ENCODE data around the gene MTM1. TPM values are rescaled to one million over a fixed set of nuclear protein-coding genes. Genes with fewer than 3 reads are reported as not detected.
A peak's percentile ranks its signal among the peaks of the same experiment; 100 is the strongest.

MTM1 gene
- total RNA-seq, 1 donor from 2014 or later: 16.7 TPM

DNA sequence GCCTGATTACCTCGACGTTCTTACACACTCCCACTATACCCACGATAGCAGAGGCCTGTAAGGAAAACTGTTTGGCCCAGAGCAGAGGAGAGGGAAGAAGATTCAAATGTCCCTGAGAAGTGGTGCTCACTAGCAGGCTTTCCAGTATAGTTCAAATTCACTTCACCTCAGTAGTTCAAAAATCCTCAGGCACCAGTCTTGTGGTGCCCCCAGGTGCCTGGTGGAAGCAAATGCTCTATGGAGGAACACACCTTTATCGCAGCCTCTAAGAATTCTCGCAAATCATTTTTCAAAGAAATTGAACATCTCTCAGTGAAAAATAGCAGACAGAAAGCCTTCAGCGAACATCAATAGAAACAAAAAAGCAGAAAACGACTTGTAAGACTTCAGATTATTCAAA lies 112.6 kb downstream of the MTM1 start:
- peak; percentile 55 for DNase-seq

DNA sequence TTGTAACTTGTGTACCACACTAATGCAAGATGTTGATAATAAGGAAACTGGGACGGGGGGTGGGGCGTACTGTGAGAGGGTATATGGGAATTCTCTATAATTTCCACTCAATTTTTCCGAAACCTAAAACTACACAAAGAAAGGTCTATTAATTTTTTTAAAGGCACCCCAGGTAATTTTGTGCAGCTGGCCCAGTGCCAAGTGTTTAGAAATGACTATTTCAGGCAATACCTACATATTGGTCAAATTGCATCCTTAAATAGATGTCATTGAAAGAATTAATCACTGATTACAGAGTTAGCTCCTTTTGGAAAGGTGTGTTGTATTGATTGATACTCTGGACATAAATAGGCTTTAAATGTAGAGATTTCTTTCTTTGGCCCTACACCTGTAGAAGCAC lies 114.7 kb downstream of the MTM1 start:
- no peak for DNase-seq

DNA sequence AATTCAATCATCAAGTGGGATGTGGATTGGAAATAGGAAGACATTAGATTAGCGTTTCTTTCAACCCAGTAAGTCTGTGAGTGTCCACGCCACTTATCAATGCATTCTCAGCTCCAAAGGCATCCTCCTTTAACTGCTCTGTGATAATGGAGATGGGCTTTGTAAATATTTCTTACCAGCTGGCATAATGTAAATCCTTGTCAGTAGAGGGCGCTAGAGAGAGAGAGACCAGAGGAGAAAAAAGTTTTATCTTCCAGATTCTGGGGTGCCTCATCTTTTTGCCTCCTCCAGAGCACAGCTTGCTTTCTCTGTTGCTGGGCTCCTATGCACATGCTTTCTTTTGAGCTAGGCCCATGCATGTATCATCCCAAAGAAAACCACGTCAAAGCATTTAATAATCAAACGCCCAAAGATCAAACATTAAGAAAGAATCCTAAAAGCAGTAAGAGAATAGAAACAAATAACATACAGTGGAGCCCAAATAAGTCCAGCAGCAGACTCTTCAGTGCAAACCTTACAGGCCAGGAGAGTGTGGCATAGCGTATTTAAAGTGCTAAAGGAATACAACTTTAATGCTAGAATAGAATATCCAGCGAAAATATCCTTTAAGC lies 115.2 kb downstream of the MTM1 start:
- peak; percentile 64 for DNase-seq

DNA sequence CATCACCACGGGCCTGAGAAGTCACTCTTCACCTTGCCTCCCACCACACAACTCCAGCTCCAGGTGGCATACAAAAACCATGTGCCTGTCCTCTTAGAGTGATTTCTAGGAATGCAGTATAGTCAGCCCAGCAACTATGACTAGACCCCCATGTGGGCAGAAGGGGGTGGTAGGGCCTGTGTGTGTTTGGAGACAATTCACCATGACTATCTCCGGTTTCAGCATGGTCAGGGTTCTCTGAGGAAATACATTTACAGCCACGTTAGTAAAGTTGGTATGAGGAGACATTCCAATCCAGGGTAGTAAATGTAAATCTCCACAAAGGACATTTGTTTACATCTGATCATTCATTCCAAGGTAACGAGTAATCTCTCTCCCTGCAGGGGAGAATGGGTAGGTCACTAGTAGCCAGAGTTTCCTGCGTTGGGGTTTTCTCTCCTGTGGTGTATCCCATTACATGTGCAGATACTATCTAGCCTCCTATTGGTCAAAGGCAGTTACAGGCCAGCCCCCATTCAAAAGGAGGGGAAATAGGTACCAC lies 120.6 kb downstream of the MTM1 start:
- DNase-seq: peak; percentile 54

DNA sequence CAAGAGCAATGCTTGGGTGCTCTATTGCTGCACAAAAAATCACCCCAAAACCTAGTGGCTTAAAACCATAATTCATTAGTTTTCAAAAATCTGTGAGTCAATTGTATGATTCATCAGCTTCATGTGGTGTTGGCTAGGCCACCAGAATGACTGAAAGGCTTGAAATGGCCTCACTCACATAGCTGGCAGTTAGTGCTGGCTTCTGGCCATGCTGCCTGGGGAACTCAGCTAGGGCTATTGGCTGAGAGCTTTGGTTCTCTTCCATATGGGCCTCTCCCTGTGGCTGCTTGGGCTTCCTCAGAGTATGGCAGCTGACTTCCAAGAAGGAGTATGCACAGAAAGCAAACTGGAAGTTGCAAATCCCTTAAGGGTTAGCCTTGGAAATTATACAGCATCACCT lies 121.7 kb downstream of the MTM1 start:
- peak; percentile 43 for DNase-seq

DNA sequence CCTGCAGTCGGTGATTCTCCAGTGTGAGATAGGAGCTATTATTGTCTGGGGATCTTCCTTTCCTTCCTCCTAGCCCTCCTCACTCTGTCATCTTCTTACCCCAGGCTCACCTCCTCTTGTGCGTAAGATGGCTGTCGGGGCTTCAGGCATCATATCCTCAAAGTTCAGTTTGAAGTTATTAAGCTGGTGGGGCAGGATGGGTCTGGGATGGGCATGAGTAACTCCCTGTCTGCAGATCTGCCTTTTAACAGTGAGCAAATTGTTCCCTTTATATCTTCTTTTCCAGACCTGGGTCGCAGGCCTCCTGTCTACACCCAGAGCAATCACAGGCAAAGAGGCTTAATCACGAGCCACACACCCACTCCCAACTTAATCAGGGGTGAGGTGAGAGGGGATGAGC lies 123.9 kb downstream of the MTM1 start:
- no peak for DNase-seq

DNA sequence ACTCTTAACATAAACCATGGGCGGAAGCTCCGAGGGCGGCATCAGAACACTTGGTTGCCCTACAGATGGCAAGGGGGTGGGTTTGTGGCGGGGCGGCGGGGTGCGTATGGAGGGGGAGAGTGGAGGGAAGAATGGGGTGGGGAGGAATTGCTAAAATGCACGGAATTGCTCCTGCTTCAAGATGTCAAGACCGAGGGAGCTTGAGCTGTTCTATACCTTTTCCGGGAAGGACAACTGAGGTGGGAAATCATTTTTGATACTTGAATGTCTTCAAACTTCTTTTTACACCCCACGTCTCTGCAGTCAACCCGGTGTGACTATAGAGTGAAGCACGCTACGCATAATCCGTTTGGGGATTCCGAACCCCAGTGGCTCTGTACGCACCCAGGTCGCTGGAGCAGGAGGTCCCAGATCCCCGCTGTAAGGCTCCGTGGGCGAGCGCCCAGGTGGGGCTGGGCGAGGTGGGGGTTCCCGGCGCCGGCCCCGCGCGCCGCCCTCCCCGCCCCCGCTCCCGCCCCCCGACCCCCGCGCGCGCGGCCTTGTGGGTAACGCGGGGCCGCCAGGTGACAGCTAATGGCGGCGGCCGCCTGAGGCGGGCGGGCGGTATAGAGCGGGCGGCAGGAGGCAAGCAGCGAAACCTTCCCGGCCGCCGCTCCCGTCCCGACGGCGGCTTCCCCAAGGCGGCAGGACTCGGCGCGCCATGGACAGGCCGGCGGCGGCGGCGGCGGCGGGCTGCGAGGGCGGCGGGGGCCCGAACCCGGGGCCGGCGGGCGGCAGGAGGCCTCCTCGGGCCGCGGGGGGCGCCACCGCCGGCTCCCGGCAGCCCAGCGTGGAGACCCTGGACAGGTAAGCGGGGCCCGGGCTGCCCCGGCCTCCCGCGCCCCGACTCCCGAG lies 124.7 kb downstream of the MTM1 start, which contains the start of gene MTMR1:
Gene MTMR1, plus strand, starts transcription at position 566 of the 894 bp plus-strand sequence. Its CDS starts 135 bp downstream, at position 701.
- peak; percentile 37 for DNase-seq

DNA sequence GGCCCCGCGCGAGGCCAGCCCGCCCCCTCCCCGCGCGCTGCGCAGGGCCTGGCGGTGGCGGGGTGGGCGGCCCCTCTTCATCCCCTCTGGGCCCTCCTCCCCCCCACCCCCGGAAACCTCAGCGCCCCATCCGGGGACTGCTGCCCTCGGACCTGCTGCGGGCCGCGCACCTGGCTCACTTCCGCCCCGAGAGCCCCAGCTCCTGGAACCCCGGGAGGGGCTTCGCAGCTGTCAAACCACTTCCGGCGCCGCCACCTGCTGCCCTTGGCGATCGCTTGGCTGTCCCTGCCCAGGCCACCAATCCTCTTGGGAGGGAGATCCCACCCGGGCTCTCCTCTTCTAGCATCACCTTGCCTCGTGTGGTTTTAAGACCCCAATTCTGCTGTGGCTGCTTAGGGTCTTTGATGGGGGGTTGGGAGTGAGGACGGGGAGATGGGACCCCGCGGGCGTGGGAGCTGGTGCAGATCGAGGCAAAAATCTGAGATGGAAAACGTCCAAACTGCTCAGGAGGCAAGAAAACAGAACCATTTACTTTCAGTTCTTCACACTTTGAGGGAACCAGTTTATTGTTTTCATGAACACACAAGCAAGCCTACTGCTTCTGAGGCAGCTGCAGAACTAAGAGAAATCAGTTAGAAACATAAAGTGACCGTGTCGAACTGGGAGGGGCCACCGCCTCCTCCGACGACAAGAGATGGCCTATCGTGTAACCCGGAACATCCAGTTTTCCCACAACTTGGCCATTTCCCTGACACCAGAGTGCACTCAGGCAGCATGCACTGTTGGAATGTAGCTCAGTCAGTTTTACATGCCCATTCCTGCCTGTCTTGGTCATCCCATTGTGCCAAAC lies 125.5 kb downstream of the MTM1 start:
- DNase-seq: peak; percentile 54

DNA sequence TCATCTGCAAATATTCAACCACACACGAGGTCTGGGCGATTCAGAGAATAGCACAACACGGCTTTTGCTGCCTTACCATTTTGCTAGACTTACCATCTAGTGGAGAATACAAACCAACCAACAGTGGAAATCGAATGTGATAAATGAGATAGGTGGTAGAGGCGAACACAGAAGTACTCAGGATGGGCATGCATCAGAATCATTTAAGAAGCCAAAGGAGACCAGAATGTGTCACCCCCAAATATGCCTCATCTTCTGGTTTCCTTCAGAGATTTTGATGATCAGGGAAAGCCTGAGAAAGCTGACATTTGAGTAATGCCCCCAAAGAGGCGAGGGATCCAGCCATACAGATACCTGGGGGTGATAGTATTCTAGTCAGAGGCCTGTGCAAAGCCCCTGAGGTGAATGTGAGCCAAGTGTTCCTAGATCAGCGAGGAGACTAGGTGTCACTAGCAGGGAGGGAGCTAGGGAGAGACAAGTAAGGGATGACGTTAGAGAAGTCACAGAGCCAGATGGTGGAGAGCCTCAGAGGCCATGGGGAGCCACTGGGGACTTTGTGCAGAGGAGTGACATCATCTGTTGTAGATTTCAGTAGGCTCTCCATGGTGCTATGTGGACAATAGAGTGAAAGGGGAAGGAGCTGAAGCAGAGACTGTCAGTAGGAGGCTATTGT lies 126.5 kb downstream of the MTM1 start:
- DNase-seq: no peak

DNA sequence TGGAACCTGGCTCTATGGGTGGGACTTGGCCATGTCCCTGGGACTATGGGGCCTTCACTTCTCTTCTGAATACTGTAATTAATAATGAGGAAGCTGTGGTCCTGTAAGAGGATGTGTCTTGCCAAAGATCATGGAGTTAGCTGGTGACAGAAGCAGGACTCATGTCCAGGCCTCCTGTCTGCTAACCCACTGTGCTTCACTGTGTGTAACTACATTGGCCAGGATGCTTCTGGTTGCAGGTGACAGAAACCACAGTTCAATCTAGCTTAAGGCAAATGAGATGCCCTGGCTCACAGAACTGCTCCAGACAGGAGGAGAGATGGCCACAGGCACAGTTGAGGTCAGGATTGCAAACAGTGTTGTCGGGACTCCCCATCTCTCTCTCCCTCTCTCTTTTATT lies 127.9 kb downstream of the MTM1 start:
- DNase-seq: no peak

DNA sequence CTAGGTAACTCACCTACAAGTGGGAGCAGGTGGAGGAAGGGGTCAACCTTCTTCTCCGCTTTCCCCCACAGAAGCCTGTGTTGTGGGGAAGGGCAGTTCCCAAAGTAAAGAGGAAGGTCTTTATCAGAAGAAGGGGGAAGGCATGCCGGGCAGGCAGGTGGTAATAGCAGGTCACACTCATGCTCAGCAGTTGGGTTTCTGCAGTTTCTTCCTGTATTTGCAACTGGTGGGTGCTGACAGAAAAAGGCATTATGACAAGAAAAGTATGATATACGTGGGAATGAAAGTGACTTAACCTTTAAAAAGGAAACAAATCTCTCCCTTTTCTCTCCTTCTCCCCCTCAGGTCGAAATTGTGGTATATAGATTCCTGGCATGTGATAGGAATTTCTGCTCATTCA lies 128.4 kb downstream of the MTM1 start:
- DNase-seq: no peak

DNA sequence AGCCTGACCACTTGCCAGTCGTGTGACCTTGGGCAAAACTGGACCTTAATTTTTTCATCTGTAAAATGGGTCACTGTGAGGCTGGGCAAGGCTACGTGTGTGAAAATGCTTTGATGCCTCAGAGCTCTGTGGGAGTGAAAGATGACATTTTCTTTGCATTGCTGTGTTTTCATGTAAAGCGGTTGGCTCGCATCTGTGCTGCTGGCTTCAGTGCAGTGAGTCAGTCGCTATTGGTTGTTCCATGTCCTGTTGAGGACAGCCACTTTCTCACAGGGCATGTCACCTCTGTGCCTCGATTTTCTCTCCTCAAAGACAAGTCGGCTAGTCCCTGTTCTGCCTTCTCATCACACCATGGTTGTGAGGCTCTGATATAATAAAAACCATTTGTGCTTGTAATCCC lies 129.2 kb downstream of the MTM1 start:
- DNase-seq: no peak

DNA sequence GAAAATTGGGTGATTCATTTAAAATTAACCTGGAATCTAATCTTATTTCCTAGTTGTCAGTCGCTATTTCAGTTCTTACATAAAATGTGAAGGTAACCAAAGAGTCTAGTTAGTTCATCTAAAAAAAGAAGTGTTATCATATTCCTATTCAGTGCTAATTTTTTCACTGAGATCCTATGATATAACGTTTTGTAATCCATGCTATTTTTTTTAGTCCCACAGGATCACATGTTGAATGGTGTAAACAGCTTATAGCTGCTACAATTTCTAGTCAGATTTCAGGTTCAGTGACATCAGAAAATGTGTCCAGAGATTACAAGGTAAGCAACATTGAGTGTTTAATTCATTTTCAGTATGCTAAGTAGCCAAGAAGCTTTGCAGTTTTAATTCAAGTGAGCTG lies 130.6 kb downstream of the MTM1 start:
- DNase-seq: no peak

DNA sequence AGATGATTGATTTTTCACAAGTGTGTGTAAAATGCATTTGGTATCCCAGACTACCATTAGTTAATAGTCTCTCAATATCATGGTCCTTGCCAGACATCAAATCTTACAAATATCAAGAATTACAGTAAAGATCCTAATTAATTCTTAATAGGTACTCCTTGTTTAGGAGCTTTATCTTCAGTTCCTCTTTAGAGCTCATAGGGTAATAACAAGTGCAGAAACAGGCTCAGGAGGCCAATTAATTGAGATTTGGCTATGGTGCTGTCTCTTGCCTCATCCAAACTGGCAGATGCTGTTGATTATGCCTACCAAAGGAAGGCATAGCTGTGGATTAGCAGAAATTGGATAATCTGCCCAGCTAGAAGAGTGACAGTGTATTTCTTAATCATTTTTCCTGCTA lies 131.7 kb downstream of the MTM1 start:
- DNase-seq: no peak

DNA sequence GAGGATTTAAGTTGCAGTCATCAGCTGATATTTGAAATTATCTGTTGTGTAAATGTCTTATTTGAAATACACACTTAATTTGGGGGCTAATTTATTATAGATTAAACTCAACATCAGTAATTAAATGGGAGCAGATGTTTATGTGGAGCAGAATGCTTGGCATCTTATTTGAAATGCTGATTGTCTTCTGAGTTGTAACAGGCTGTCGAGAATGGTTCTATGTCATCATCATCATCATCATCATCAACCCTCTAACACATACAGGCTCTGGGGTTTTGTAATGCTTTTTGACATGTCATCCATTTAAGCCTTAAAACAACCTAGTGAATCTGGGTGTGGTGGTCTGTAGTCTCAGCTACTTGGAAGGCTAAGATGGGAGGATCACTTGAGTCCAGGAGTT lies 133.0 kb downstream of the MTM1 start:
- DNase-seq: no peak

DNA sequence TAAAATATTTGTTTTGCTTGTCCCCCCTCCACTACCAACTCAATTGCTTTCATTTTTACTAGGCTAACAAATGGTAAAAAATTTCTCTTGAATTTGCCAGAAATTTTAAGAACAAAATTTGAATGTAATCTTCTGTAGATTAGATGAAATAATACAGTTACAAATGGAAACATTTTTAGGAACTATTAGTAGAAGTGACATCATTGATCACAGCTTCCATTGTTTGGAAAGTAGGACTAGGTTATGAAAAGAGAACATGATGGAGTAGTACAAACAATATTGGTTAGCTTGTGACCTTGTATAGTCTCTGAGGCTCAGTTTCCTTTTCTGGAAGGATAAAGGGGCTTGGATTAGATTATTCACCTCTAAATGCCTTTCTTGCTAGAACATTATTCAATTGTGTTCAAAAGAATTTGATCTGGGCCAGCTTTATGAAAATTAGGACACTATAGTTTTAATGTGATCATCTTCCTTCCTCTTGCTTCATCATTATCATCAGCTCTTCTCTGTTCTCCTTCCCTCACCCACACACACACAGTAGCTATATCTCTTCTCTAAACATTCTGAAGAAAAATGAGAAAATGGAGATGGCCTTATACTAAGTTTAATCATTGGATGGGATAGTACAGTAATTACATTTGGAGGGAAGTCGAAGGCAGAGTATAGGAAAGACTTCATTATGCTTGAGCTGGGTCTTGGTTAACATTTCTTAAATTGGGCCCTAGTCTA lies 134.7 kb downstream of the MTM1 start:
- no peak for DNase-seq

DNA sequence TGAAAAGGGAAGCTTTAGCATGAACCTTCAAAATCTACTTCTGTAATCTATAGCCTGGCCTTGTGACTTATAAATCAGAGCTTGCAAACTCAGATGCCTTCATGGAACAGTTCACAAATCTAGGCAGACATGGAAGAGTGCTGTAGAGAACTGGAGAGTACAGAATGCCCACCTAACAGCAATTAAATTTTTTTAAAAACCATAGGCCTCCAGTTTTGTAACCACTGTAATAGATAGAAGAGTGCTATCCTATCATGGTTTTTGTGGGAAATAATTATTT lies 135.2 kb downstream of the MTM1 start:
- DNase-seq: no peak

DNA sequence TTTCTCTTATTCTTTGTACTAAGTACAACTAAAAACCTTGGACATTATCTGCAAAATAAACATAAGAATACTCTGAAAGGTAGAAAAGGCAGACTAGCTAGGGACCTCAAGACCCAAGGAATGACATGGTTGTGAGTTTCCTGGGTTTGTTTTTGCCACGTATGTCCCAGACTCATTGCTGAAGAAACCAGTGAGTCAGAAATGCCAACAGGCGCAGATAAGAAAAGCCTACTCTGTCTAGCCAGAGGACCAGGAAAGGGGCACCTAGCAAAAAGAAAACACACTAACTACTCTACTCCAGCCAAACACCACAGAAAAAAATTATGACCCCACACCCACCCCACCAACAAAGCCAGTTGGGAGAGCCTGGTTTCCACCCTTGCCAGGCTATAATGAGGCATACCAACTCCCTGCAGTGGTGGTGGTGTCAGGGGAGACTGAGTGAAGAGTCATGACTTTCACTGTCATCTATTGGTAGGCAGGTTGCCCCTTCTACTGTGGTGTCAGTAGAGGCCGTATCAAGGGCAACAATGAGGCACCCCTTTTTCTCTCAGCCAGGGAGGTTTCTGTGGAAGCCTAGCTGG lies 135.7 kb downstream of the MTM1 start:
- peak; percentile 65 for DNase-seq

DNA sequence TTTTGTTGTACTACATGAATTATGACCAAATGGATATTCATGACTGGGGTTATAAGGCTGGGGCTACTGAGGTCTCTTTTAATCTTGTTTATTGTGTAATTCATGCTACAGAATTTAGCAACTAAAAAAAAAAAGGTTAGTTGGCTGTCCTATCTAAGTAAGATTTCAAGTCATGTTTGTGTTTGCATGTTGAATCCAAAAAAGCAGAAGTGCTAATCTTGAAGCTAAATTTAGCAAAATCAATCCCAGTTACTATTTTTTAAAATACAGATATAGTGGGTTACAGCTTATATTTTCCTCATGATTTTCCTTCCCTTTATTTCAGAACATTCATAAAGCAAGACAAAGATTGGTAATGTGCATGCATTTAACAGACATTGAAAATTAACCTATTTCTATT lies 144.2 kb downstream of the MTM1 start:
- DNase-seq: no peak

DNA sequence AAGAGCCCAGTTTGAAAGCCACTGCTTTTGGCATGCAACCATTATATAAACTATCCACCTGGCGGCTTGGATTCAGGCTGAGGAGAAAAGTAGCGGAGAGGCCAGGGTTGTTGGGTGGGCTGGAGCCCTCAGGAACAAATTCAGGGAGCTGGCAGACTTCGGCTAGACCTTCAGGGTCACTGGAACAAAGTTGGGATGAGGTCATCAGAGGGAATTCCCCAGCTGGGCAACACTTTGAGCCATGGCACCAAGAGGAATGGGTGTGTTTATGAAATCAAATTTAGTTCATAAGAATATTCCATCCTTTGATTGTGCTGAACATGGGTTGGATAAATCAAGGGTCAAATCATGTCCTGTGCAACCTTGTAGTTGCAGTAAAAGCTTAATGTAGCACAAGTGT lies 146.8 kb downstream of the MTM1 start:
- DNase-seq: peak; percentile 23

DNA sequence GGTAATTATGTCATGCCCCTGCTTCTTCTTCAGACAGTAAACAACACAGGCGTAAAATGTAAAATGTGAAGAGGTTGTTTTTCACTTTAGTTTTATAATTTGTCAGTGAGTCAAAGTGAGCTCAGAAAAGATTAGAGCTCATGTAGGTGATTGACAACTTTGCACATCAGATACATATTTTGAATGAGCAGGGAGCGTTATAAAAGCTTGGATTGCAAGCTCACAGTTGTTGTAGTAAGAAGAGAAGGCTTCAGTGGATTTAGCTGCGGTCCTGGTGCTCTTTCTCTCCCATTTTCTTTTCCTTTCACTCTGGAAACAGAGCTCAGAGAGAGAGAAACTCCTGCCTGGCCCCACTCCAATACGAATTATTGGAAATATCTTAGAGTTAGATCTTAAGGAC lies 151.2 kb downstream of the MTM1 start:
- no peak for DNase-seq
